Measurements from ENCODE around the gene RAB40B. TPM values are rescaled to one million over a fixed set of nuclear protein-coding genes. Genes with fewer than 3 reads are reported as not detected.

RAB40B gene
- total RNA-seq, 2 donors from 2014 or later, result 18.2 to 39.9 TPM

GRCh38 chr17:82732118-82732743 lies 33.7 kb upstream of the RAB40B start:
- TF ChIP-seq POLR2A (IDR thresholded peaks at IDR 0.05), result no peak

GRCh38 chr17:82729479-82730260 lies 31.2 kb upstream of the RAB40B start:
- Histone ChIP-seq H3K36me3 (replicated peaks in 1 of 2; ENCODE audit: insufficient read depth in 1 of 2, low read depth in 2 of 2) (peaks cover 0 to 4% of the 10 kb centered on the region in 2 donors), H3K27me3 (no peaks in the 10 kb centered on the region), H3K4me3 (no peak overlapping the region), H3K27ac (no peak overlapping the region), H3K4me1 (peaks cover 3% of the 10 kb centered on the region), H3K9me3 (no peaks in the 10 kb centered on the region)
- ATAC-seq (no peak), DNase-seq (no peak)
- intact Hi-C loops (cut with DNase I), result no loop called here
- WGBS, 2 donors, result 86 to 90% methylated on average over 15 to 47 of the region's 48 CpGs
- no peak for TF ChIP-seq CTCF (IDR thresholded peaks at IDR 0.05)
- no peak for TF ChIP-seq POLR2A (IDR thresholded peaks at IDR 0.05)

More at GRCh38 chr17:82732118-82732743, 33.7 kb upstream of the RAB40B start:
- H3K9me3 ChIP-seq, result no peaks in the 10 kb centered on the region
- peaks cover 22% of the 10 kb centered on the region for H3K4me1 ChIP-seq
- H3K4me3 ChIP-seq, result no peak overlapping the region
- H3K27ac ChIP-seq, result no peak overlapping the region
- no peaks in the 10 kb centered on the region for H3K27me3 ChIP-seq
- DNase-seq (no peak), ATAC-seq (no peak)
- intact Hi-C loops (cut with DNase I), result no loop called here
- WGBS, 2 donors, result 96% methylated on average over 13 of the region's 13 CpGs
- H3K36me3 ChIP-seq (replicated peaks in 1 of 2; ENCODE audit: insufficient read depth in 1 of 2, low read depth in 2 of 2), result peaks cover 0 to under 1% of the 10 kb centered on the region in 2 donors

- no peaks in the 10 kb centered on the region for H3K4me1 ChIP-seq
- ATAC-seq (no peak), DNase-seq (no peak)
Measured at GRCh38 chr17:82726427-82726826, 27.9 kb upstream of the RAB40B start.

DNA sequence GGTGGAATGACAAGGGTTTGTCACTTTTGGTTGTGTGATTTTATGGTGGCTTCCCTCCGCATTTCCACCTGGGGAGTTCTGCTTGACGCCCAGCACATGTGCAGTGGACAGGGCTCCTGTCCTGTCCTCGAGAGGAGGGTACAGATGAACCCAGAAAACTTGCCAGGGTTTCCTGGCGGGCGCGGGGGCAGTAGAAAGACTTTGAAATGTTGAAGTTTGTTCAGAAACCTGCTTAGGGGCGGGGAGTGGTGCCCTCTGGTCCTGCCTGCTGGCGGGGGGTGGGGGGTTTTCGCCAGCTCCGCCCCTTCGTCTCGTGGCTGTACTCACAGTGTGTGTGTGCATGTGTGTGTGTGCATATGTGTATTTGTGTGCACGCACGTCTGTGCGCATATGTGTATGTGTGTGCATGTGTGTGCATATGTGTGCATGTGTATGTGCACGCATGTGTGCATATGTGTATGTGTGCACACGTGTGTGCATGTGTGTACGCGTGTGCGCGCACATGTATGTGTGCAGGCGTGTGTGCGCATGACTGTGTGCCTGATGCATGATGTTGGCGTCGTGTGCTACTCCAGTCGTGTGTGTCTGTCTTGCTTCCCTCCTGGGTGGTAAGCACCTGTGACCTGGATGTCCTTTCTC lies 24.8 kb upstream of the RAB40B start:
- H3K9me3 ChIP-seq, result no peaks in the 10 kb centered on the region
- ATAC-seq (no peak), DNase-seq (no peak)
- no peaks in the 10 kb centered on the region for H3K4me1 ChIP-seq
- 85 to 90% methylated on average over 12 to 26 of the region's 26 CpGs for WGBS, 2 donors
- H3K27ac ChIP-seq, result no peak overlapping the region
- no peak for TF ChIP-seq POLR2A (IDR thresholded peaks at IDR 0.05)
- TF ChIP-seq CTCF (IDR thresholded peaks at IDR 0.05), result peak in 1 of 7 experiments; percentile 24
- H3K4me3 ChIP-seq, result no peak overlapping the region
- intact Hi-C loops (cut with DNase I), result no loop called here
- no peaks in the 10 kb centered on the region for H3K27me3 ChIP-seq
- H3K36me3 ChIP-seq (replicated peaks in 1 of 2; ENCODE audit: insufficient read depth in 1 of 2, low read depth in 2 of 2), result peaks cover 0 to 8% of the 10 kb centered on the region in 2 donors

More at GRCh38 chr17:82726427-82726826, 27.9 kb upstream of the RAB40B start:
- Histone ChIP-seq H3K27ac (no peak overlapping the region), H3K27me3 (no peaks in the 10 kb centered on the region), H3K4me3 (no peak overlapping the region), H3K36me3 (replicated peaks in 1 of 2; ENCODE audit: insufficient read depth in 1 of 2, low read depth in 2 of 2) (peaks cover 0 to 8% of the 10 kb centered on the region in 2 donors), H3K9me3 (no peaks in the 10 kb centered on the region)
- intact Hi-C loops (cut with DNase I), result no loop called here
- TF ChIP-seq CTCF (IDR thresholded peaks at IDR 0.05), result no peak
- no peak for TF ChIP-seq POLR2A (IDR thresholded peaks at IDR 0.05)
- 93 to 96% methylated on average over 5 to 10 of the region's 10 CpGs for WGBS, 2 donors

DNA sequence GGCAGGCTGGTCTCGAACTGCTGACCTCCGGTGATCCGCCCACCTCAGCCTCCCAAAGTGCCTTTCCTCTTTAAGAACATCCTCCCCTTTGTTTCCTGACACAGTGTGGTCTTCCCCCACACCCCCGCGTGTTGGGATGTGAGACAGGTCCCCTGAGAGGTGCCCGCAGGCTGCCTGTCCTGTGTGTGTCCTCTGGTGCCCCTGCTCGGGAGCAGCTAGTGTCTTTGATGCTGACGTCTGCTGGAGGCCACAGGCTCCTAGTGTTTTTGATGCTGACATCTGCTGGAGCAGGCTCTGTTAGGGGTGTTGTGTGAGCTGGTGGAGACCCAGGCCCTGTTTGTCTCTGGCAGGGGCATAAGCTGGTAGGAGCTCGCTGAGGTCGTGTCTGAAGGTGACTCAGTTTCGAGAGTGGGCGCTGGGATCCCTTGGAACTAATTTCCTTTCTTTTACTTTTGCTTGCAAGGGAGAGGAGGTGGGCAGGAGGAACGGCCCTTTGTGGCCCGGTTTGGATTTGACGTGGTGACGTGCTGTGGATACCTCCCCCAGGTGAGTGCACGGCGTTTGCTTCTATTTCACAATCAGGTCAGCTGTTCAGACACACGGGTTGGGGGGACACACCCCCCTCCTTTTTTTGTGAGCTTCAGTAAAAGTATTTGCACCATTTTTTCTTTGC lies 24.0 kb upstream of the RAB40B start:
- DNase-seq, result no peak

More for the DNA sequence above, 24.0 kb upstream of the RAB40B start:
- Histone ChIP-seq H3K36me3 (replicated peaks in 1 of 2; ENCODE audit: insufficient read depth in 1 of 2, low read depth in 2 of 2) (peaks cover 0 to 8% of the 10 kb centered on the region in 2 donors), H3K4me3 (no peak overlapping the region), H3K27me3 (no peaks in the 10 kb centered on the region), H3K27ac (no peak overlapping the region), H3K9me3 (no peaks in the 10 kb centered on the region), H3K4me1 (peaks cover 8% of the 10 kb centered on the region)
- 85 to 86% methylated on average over 18 to 19 of the region's 19 CpGs for WGBS, 2 donors
- intact Hi-C loops (cut with DNase I), result no loop called here
- TF ChIP-seq CTCF (IDR thresholded peaks at IDR 0.05) (no peak), POLR2A (IDR thresholded peaks at IDR 0.05) (no peak)
- no peak for ATAC-seq
